ENCODE measurements around the gene MAST4.

GRCh38 chr5:67139030-67139429 is 542.8 kb downstream of the MAST4 start:
- TF ChIP-seq ZNF782 (CRISPR knock-in tag; IDR thresholded peaks at IDR 0.05; ENCODE audit: borderline replicate concordance) (no peak), NFE2 (CRISPR knock-in tag; IDR thresholded peaks at IDR 0.05) (no peak), HBP1 (CRISPR knock-in tag; IDR thresholded peaks at IDR 0.05; ENCODE audit: low read depth) (no peak), FOXA1 (IDR thresholded peaks at IDR 0.05) (no peak), FOXA1 (CRISPR knock-in tag; IDR thresholded peaks at IDR 0.05) (no peak), CBX2 (IDR thresholded peaks at IDR 0.05; ENCODE audit: low read depth, low read length) (no peak), CBX2 (CRISPR knock-in tag; IDR thresholded peaks at IDR 0.05; ENCODE audit: low read depth) (no peak), MAFK (conservative IDR thresholded peaks at IDR 0.05 in 1 of 2, IDR thresholded peaks at IDR 0.05 in 1 of 2; ENCODE audit: low read length in 2 of 2) (no peak), POLR2AphosphoS5 (IDR thresholded peaks at IDR 0.05; ENCODE audit: low read depth, low read length) (no peak), GATAD1 (CRISPR knock-in tag; IDR thresholded peaks at IDR 0.05) (no peak)

Data from HepG2 (cell line).